GM23338 (cell line): ENCODE measurements around the gene CLSTN2. TPM values are rescaled to one million over a fixed set of nuclear protein-coding genes. Genes with fewer than 3 reads are reported as not detected.

Source experiments
- ATAC-seq: fragments of 200-7000 bp; cut with Tn5 transposase; 3 replicates; pipeline ENCODE4 v1.9.1; 2020
- DNase-seq: peaks from one replicate; pipeline ENCODE4 v3.0.0-alpha.2; 2015; ENCODE audit warnings: low spot score
- H2AFZ ChIP-seq: fragments of 200-600 bp; sonication (generic); 2 replicates; pipeline ENCODE4 v1.8.0; 2016; ENCODE audit warnings: antibody characterized with exemption, mild to moderate bottlenecking, moderate library complexity
- H3F3A ChIP-seq: fragments of 200-600 bp; sonication (generic); replicated peaks from 2 replicates; pipeline ENCODE4 v1.8.0; 2017; ENCODE audit warnings: antibody characterized with exemption, mixed run types, low read depth
- H3K27ac ChIP-seq: fragments of 200-600 bp; sonication (generic); 2 replicates; pipeline ENCODE4 v1.6.1; 2016; ENCODE audit warnings: low read depth
- H3K27me3 ChIP-seq: fragments of 200-600 bp; sonication (generic); 2 replicates; pipeline ENCODE4 v1.8.0; 2016; ENCODE audit warnings: mild to moderate bottlenecking, mixed run types, moderate library complexity; ENCODE audit not compliant: insufficient read depth
- H3K36me3 ChIP-seq: fragments of 200-600 bp; sonication (generic); 2 replicates; pipeline ENCODE4 v1.8.0; 2016; ENCODE audit warnings: mild to moderate bottlenecking; ENCODE audit not compliant: insufficient read depth
- H3K4me1 ChIP-seq: fragments of 200-600 bp; sonication (generic); 2 replicates; pipeline ENCODE4 v1.8.0; 2016; ENCODE audit warnings: mild to moderate bottlenecking, moderate library complexity; ENCODE audit not compliant: insufficient read depth
- H3K4me2 ChIP-seq: fragments of 200-600 bp; sonication (generic); 2 replicates; pipeline ENCODE4 v1.7.1; 2017; ENCODE audit warnings: mixed run types
- H3K4me3 ChIP-seq: fragments of 200-600 bp; sonication (generic); 2 replicates; pipeline ENCODE4 v1.6.1; 2016; ENCODE audit warnings: mixed run types
- H3K79me2 ChIP-seq: fragments of 200-600 bp; sonication (generic); replicated peaks from 2 replicates; pipeline ENCODE4 v1.8.0; 2017; ENCODE audit warnings: mild to moderate bottlenecking; ENCODE audit not compliant: insufficient read depth
- H3K9me2 ChIP-seq: fragments of 200-600 bp; sonication (generic); 2 replicates; pipeline ENCODE4 v1.8.0; 2017; ENCODE audit not compliant: insufficient read depth
- H4K20me1 ChIP-seq: fragments of 200-600 bp; sonication (generic); replicated peaks from 2 replicates; pipeline ENCODE4 v1.8.0; 2017; ENCODE audit warnings: mild to moderate bottlenecking; ENCODE audit not compliant: insufficient read depth
- H3K27ac Mint-ChIP-seq: 2 replicates; pipeline ENCODE4 v1.8.0; 2020; ENCODE audit warnings: inconsistent platforms, mild to moderate bottlenecking, moderate library complexity, mixed read lengths
- H3K27me3 Mint-ChIP-seq: 3 replicates; pipeline ENCODE4 v1.8.0; 2022; ENCODE audit warnings: low read depth, mild to moderate bottlenecking, moderate library complexity, mixed read lengths, inconsistent platforms; ENCODE audit not compliant: insufficient read depth, poor library complexity
- H3K36me3 Mint-ChIP-seq: 3 replicates; pipeline ENCODE4 v1.8.0; 2021; ENCODE audit warnings: low read depth, mild to moderate bottlenecking, inconsistent platforms, moderate library complexity, mixed read lengths
- H3K4me1 Mint-ChIP-seq: 3 replicates; pipeline ENCODE4 v1.8.0; 2020; ENCODE audit warnings: mild to moderate bottlenecking, inconsistent platforms, mixed read lengths
- H3K4me3 Mint-ChIP-seq: 3 replicates; pipeline ENCODE4 v1.8.0; 2021; ENCODE audit warnings: moderate library complexity, mild to moderate bottlenecking, inconsistent platforms, mixed read lengths
- H3K9me3 Mint-ChIP-seq: 3 replicates; pipeline ENCODE4 v1.8.0; 2020; ENCODE audit warnings: moderate library complexity, mild to moderate bottlenecking, inconsistent platforms, mixed read lengths
- CREB1 ChIP-seq: fragments of 250-450 bp; sonication (Bioruptor Pico); IDR thresholded peaks from 2 replicates; pipeline ENCODE4 v1.5.0; 2020; ENCODE audit warnings: low read depth, mild to moderate bottlenecking, moderate library complexity
- EZH2 ChIP-seq: fragments of 200-600 bp; sonication (generic); IDR thresholded peaks from one replicate; pipeline ENCODE4 v1.8.0; 2017; ENCODE audit warnings: antibody characterized with exemption, mild to moderate bottlenecking, low read depth; ENCODE audit not compliant: unreplicated experiment
- EZH2phosphoT487 ChIP-seq: fragments of 200-600 bp; sonication (generic); IDR thresholded peaks from one replicate; pipeline ENCODE4 v1.8.1; 2018; ENCODE audit warnings: antibody characterized with exemption; ENCODE audit not compliant: unreplicated experiment
- JUNB ChIP-seq: IDR thresholded peaks from one replicate; pipeline ENCODE4 v1.6.1; 2016; ENCODE audit warnings: antibody characterized with exemption; ENCODE audit not compliant: unreplicated experiment
- NANOG ChIP-seq: IDR thresholded peaks from 2 replicates; pipeline ENCODE4 v1.6.1; 2016; ENCODE audit warnings: antibody characterized with exemption, borderline replicate concordance
- POLR2AphosphoS5 ChIP-seq: IDR thresholded peaks from 2 replicates; pipeline ENCODE4 v1.6.1; 2016; ENCODE audit warnings: antibody characterized with exemption, low read depth
- STAT1 ChIP-seq: IDR thresholded peaks from one replicate; pipeline ENCODE4 v1.6.1; 2016; ENCODE audit warnings: antibody characterized with exemption; ENCODE audit not compliant: unreplicated experiment
- ZNF114 ChIP-seq: fragments of 250-450 bp; sonication (Bioruptor Pico); IDR thresholded peaks from 2 replicates; pipeline ENCODE4 v1.5.0; 2020; ENCODE audit warnings: mild to moderate bottlenecking, moderate library complexity
- ZNF331 ChIP-seq: fragments of 250-450 bp; sonication (Bioruptor Pico); IDR thresholded peaks from 2 replicates; pipeline ENCODE4 v1.5.0; 2020; ENCODE audit warnings: low read depth, mild to moderate bottlenecking, moderate library complexity
- polyA plus RNA-seq: library from polyadenylated mRNA; unstranded; fragments of >200 nt; fragmentation: Nextera tagmentation; extraction: Ambion mirVana; gene quantifications from 2 replicates; pipeline ENCODE4 v1.2.1, GENCODE V29; 2016
- total RNA-seq: library from RNA; depleted of rRNA; stranded (reverse); fragments of >200 nt; shearing (Covaris generic); gene quantifications from 2 replicates; pipeline ENCODE4 v1.2.3, GENCODE V29; 2014
- TF ChIP-seq, protein P1 (sequence below), 2 experiments: fragments of 200-600 bp in 1 of 2; sonication (generic) in 1 of 2; conservative IDR thresholded peaks; 2 replicates each; pipeline versions ENCODE4 v1.5.1 to v1.6.1; 2016 to 2017; ENCODE audit warnings: antibody characterized with exemption in 2 of 2, low read depth in 2 of 2, mild to moderate bottlenecking in 2 of 2, moderate library complexity in 1 of 2
- TF ChIP-seq, protein P2 (sequence below): IDR thresholded peaks from one replicate; pipeline ENCODE4 v1.6.1; 2018; ENCODE audit warnings: antibody characterized with exemption; ENCODE audit not compliant: unreplicated experiment
- TF ChIP-seq, protein P3 (sequence below): IDR thresholded peaks from 2 replicates; pipeline ENCODE4 v1.6.1; 2016; ENCODE audit warnings: antibody characterized with exemption

The CLSTN2 gene
- total and polyA plus RNA-seq, 2 experiments from 2014 or later: 0.11 to 0.83 TPM

DNA sequence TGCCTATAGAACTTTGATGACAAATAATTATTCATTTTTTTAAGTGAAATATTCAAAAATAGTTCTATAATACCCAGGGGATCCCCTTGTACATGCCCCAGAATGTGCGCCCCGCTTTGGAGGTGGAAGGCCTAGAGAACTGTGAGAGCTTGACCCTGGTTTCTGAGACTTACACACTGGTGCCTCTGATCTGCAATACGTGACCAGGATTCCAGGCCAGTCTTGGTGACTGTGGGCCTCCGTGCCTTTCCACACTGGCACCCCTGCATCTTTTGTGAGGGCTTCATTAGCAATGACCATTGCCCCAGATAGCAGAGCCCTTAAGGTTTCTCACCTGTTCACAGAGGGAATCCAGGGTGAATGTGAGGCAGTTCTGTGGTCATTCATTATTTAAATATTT lies 44.0 kb downstream of the CLSTN2 start:
- H3K4me2 ChIP-seq: no peak overlapping the region
- H3F3A ChIP-seq: no peaks in the 10 kb centered on the region
- Mint-ChIP-seq H3K27me3 (peaks cover 2% of the 10 kb centered on the region), H3K9me3 (no peaks in the 10 kb centered on the region), H3K36me3 (no peaks in the 10 kb centered on the region), H3K4me1 (no peaks in the 10 kb centered on the region), H3K4me3 (no peak overlapping the region), H3K27ac (no peak overlapping the region)
- no peaks in the 10 kb centered on the region for H3K27me3 ChIP-seq
- H3K27ac ChIP-seq: no peak overlapping the region
- no peaks in the 10 kb centered on the region for H3K4me1 ChIP-seq
- DNase-seq (no peak), ATAC-seq (no peak)
- no peaks in the 10 kb centered on the region for H3K9me2 ChIP-seq
- no peak overlapping the region for H3K4me3 ChIP-seq
- H3K79me2 ChIP-seq: no peaks in the 10 kb centered on the region
- H3K36me3 ChIP-seq: no peaks in the 10 kb centered on the region
- no peak overlapping the region for H2AFZ ChIP-seq
- TF ChIP-seq ZNF114 (CRISPR knock-in tag): no peak
- TF ChIP-seq, protein P1, sequence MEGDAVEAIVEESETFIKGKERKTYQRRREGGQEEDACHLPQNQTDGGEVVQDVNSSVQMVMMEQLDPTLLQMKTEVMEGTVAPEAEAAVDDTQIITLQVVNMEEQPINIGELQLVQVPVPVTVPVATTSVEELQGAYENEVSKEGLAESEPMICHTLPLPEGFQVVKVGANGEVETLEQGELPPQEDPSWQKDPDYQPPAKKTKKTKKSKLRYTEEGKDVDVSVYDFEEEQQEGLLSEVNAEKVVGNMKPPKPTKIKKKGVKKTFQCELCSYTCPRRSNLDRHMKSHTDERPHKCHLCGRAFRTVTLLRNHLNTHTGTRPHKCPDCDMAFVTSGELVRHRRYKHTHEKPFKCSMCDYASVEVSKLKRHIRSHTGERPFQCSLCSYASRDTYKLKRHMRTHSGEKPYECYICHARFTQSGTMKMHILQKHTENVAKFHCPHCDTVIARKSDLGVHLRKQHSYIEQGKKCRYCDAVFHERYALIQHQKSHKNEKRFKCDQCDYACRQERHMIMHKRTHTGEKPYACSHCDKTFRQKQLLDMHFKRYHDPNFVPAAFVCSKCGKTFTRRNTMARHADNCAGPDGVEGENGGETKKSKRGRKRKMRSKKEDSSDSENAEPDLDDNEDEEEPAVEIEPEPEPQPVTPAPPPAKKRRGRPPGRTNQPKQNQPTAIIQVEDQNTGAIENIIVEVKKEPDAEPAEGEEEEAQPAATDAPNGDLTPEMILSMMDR (conservative IDR thresholded peaks at IDR 0.05; ENCODE audit: low read depth in 2 of 2): no peak
- TF ChIP-seq, protein P2, sequence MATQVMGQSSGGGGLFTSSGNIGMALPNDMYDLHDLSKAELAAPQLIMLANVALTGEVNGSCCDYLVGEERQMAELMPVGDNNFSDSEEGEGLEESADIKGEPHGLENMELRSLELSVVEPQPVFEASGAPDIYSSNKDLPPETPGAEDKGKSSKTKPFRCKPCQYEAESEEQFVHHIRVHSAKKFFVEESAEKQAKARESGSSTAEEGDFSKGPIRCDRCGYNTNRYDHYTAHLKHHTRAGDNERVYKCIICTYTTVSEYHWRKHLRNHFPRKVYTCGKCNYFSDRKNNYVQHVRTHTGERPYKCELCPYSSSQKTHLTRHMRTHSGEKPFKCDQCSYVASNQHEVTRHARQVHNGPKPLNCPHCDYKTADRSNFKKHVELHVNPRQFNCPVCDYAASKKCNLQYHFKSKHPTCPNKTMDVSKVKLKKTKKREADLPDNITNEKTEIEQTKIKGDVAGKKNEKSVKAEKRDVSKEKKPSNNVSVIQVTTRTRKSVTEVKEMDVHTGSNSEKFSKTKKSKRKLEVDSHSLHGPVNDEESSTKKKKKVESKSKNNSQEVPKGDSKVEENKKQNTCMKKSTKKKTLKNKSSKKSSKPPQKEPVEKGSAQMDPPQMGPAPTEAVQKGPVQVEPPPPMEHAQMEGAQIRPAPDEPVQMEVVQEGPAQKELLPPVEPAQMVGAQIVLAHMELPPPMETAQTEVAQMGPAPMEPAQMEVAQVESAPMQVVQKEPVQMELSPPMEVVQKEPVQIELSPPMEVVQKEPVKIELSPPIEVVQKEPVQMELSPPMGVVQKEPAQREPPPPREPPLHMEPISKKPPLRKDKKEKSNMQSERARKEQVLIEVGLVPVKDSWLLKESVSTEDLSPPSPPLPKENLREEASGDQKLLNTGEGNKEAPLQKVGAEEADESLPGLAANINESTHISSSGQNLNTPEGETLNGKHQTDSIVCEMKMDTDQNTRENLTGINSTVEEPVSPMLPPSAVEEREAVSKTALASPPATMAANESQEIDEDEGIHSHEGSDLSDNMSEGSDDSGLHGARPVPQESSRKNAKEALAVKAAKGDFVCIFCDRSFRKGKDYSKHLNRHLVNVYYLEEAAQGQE: no peak
- TF ChIP-seq CREB1: no peak
- no peak for TF ChIP-seq JUNB
- no peak for TF ChIP-seq NANOG
- no peaks in the 10 kb centered on the region for H4K20me1 ChIP-seq

DNA sequence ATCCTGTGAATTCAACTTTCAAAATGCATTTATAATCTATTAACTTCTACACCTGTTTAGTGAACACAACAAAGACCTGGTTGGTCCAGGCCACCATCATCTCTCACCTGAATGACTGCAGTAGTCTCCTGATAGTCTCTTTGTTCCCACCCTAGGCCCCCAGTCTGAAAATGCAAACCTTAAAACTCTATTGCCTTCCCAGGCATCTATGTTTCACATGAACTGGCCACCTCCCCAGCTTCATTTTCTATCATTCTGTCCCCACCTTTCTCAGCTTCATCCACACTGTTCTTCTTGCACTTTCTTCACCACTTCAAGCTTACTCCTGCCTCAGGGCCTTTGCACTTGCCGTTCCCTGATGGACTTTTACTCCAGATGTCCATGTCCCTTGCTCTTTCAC lies 45.0 kb downstream of the CLSTN2 start:
- H3K36me3 Mint-ChIP-seq: no peaks in the 10 kb centered on the region
- 0 out of 2 replicates have a peak, but pooled peaks cover 3% of the 10 kb centered on the region for H3K9me2 ChIP-seq
- H3K4me1 Mint-ChIP-seq: no peaks in the 10 kb centered on the region
- H3K27me3 ChIP-seq: no peaks in the 10 kb centered on the region
- no peaks in the 10 kb centered on the region for H3F3A ChIP-seq
- DNase-seq (no peak), ATAC-seq (no peak)
- H3K9me3 Mint-ChIP-seq: no peaks in the 10 kb centered on the region
- H3K4me3 ChIP-seq: no peak overlapping the region
- TF ChIP-seq, protein P3, sequence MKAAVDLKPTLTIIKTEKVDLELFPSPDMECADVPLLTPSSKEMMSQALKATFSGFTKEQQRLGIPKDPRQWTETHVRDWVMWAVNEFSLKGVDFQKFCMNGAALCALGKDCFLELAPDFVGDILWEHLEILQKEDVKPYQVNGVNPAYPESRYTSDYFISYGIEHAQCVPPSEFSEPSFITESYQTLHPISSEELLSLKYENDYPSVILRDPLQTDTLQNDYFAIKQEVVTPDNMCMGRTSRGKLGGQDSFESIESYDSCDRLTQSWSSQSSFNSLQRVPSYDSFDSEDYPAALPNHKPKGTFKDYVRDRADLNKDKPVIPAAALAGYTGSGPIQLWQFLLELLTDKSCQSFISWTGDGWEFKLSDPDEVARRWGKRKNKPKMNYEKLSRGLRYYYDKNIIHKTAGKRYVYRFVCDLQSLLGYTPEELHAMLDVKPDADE: no peak
- TF ChIP-seq ZNF114 (CRISPR knock-in tag) (no peak), EZH2phosphoT487 (no peak), EZH2 (no peak), NANOG (no peak), POLR2AphosphoS5 (no peak), ZNF331 (no peak), STAT1 (no peak)
- TF ChIP-seq, protein P2: no peak
- TF ChIP-seq, protein P1 (conservative IDR thresholded peaks at IDR 0.05; ENCODE audit: low read depth in 2 of 2): no peak
- peaks cover 2% of the 10 kb centered on the region for H3K27me3 Mint-ChIP-seq
- H3K4me2 ChIP-seq: no peak overlapping the region
- no peaks in the 10 kb centered on the region for H3K4me1 ChIP-seq
- H3K27ac Mint-ChIP-seq: no peak overlapping the region
- H3K36me3 ChIP-seq: no peaks in the 10 kb centered on the region
- no peak overlapping the region for H2AFZ ChIP-seq
- no peak overlapping the region for H3K27ac ChIP-seq
- no peaks in the 10 kb centered on the region for H4K20me1 ChIP-seq
- H3K79me2 ChIP-seq: no peaks in the 10 kb centered on the region
- no peak overlapping the region for H3K4me3 Mint-ChIP-seq
